Epithelial cell of esophagus (primary cell): Measurements from ENCODE around the gene NFYC.

Experiments used
- DNase-seq: peaks from one replicate; pipeline ENCODE4 v3.0.0; 2010; ENCODE audit warnings: low read depth
- H3K4me3 ChIP-seq: 2 replicates; pipeline ENCODE4 v1.5.1; 2011; ENCODE audit warnings: mild to moderate bottlenecking, low read length, control low read depth
- TF ChIP-seq, protein P1 (sequence below): IDR thresholded peaks from 2 replicates; pipeline ENCODE4 v1.5.1; 2011; ENCODE audit warnings: low read depth, mild to moderate bottlenecking, low read length, control low read depth, inconsistent platforms; ENCODE audit not compliant: insufficient read depth; ENCODE audit errors: missing control alignments

Gene NFYC

DNA sequence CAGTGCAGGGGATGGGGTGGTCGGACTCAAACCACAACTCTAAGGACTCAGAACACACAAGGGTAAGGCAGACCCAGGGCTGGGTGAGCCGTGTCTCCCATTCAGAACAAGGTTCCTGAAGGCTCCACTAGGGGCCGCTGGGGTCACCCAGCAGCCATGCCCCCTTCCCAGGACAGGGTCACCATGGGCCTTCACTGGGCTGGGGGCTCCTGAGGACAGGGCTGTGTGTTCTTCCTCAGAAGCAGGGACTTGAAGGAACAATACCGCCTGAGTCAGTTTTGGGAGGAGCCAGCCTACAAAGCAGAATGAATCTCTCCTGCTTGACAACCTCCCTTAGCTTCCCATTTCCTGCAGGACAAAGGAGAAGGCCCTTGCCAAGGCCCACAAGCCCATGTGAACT, 41.4 kb upstream of the NFYC start:
- peak; percentile 59 for DNase-seq
- TF ChIP-seq, protein P1, sequence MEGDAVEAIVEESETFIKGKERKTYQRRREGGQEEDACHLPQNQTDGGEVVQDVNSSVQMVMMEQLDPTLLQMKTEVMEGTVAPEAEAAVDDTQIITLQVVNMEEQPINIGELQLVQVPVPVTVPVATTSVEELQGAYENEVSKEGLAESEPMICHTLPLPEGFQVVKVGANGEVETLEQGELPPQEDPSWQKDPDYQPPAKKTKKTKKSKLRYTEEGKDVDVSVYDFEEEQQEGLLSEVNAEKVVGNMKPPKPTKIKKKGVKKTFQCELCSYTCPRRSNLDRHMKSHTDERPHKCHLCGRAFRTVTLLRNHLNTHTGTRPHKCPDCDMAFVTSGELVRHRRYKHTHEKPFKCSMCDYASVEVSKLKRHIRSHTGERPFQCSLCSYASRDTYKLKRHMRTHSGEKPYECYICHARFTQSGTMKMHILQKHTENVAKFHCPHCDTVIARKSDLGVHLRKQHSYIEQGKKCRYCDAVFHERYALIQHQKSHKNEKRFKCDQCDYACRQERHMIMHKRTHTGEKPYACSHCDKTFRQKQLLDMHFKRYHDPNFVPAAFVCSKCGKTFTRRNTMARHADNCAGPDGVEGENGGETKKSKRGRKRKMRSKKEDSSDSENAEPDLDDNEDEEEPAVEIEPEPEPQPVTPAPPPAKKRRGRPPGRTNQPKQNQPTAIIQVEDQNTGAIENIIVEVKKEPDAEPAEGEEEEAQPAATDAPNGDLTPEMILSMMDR: peak; percentile 31
- H3K4me3 ChIP-seq: no peak overlapping the region

DNA sequence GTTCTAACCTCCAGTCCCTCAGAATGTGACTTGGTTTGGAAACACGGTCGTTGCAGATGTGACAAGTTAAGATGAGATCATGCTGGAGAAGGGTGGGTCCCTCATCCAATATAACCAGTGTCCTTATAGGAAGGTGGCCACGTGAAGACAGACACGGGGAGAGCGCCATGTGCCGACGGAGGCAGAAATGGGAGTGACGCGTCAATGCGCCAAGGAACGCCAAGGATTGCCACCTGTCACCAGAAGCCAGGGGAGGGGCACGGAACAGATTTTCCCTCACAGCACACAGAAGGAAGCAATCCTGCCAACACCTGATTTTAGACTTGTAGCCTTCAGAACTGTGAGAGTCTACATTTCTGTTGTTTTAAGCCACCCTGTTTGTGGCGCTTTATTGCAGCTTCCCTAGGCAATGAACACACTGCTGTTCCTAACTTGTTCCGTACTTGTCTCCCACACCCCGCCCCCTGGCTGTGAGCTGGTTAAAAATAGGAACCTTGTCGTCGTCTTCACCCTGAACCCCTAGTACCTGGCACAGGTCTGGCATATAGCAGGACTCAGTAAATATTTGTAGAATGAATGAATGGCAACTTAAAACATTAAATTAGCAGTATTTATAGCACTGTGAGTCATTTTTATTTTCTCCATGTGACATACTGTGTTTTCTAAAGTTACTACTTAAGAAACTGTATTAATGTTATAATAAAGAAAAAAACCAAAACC, 40.2 kb upstream of the NFYC start:
- TF ChIP-seq, protein P1: peak; percentile 29
- peak; percentile 36 for DNase-seq
- no peak overlapping the region for H3K4me3 ChIP-seq

DNA sequence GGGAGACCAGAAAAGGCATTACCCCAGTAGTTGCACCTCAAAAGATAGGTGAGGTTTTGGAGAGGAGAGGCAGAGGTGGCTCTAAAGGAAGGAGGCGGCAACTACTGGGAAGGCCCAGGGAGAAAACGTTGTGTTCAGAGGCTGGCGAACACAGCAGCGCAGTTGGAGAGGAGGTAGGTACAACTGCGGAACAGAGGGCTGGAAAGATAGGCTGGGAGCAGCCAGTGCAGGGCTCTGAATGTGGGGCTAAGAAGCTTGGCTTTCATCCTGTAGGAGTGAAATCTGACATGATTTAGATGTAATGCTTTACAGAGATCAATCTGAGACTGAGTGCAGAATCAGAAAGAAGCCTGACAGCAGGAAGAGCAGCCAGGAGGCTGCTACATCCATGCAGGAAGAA, 39.0 kb upstream of the NFYC start:
- TF ChIP-seq, protein P1: no peak
- DNase-seq: no peak
- H3K4me3 ChIP-seq: no peak overlapping the region

DNA sequence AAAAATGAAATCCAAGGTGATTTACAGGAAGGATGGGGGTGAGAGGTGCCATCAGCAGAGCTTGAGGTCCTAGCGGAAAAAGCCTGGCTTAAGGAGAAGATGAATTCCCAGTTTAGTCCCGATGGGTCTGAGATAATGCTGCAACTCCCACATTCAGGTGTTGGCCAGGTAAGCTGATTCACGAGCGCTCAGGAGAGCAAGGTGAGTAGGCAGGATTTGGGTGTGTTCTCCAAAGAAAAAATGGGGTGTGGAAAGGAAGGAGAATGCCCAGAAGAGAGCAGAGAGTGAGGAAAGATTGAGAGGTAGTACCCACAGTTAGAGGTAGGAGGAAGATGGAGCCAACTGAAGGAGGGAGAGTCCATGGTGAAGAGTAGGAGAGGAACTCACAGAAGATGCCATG, 38.5 kb upstream of the NFYC start:
- H3K4me3 ChIP-seq: no peak overlapping the region
- TF ChIP-seq, protein P1: no peak
- peak; percentile 77 for DNase-seq

DNA sequence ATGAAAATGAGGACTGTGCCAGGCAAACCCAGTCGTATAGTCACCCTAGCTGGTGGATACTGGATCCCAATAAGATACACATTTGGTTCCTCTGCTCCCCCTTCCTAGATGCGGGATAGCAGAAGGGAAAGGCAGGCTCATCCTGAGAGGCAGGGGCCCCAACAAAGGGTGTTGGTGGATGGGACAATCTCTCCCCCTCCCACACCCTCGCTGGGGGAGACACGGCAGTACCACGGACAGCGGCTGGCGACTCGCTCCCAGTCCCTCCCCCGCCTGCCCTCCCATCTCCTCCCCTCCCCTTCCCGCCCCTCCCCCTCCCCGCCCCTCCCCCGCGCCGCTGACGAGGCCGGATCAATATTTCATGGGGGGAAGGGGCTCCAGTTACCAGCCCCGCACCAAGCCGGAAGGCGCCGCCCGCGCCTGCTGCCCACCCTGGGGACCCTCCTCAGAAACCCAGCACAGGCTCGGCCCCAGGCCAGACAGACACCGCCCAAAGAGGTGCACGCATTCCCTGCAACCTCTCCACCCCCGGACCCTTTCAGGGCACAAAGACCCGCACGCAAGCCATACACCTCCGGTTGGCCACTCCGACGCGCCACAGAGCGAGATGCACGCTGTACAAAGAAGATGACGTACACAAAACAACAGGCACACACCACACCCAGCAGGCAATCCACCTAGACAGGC, 37.5 kb upstream of the NFYC start:
- no peak for DNase-seq
- H3K4me3 ChIP-seq: no peak overlapping the region
- TF ChIP-seq, protein P1: no peak

DNA sequence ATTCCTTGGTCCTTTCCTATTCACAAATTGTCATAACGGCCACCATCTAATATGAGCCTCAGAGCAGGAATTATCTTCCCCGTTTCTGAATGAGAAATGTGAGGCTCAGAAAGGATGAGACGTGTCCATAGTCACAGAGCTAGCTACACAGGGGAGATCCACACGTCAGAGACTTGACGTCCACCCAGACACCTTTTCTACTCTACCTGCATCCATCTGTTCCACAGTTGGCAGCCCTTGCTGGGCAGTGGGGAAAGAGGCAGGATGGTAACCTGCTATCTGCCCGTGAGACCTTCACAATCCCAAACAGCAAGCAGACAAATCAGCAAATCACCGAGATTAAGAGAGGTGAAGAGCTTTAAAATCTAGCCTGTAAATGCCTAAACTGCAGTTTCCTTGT, 34.5 kb upstream of the NFYC start:
- TF ChIP-seq, protein P1: no peak
- no peak overlapping the region for H3K4me3 ChIP-seq
- DNase-seq: no peak
